Left ventricle myocardium inferior (tissue), 1 donor: Measurements from ENCODE around the gene MGLL. TPM values are rescaled to one million over a fixed set of nuclear protein-coding genes. Genes with fewer than 3 reads are reported as not detected.

Experiments
- DNase-seq: peaks from one replicate; pipeline ENCODE4 v3.0.0-alpha.2; 2020
- H3K27ac ChIP-seq: fragments of 200-600 bp; replicated peaks from 2 replicates; pipeline ENCODE4 v1.8.0; 2021
- H3K27me3 ChIP-seq: fragments of 200-600 bp; 2 replicates; pipeline ENCODE4 v1.8.0; 2021; ENCODE audit warnings: low read depth
- H3K36me3 ChIP-seq: fragments of 200-600 bp; 2 replicates; pipeline ENCODE4 v1.8.0; 2021
- H3K4me1 ChIP-seq: fragments of 200-600 bp; 2 replicates; pipeline ENCODE4 v1.8.0; 2021
- H3K4me3 ChIP-seq: fragments of 200-600 bp; 2 replicates; pipeline ENCODE4 v1.8.0; 2021; ENCODE audit warnings: mild to moderate bottlenecking, moderate library complexity
- H3K9me3 ChIP-seq: fragments of 200-600 bp; replicated peaks from 2 replicates; pipeline ENCODE4 v1.8.0; 2021
- CTCF ChIP-seq: fragments of 200-600 bp; IDR thresholded peaks from 2 replicates; pipeline ENCODE4 v1.8.0; 2021; ENCODE audit warnings: antibody characterized with exemption, mild to moderate bottlenecking, borderline replicate concordance
- intact Hi-C: fragments of 100-400 bp; cut with micrococcal nuclease; formaldehyde crosslinking; loops from one replicate; pipeline ENCODE4 v1.11.0; 2022
- total RNA-seq: library from RNA; stranded (reverse); fragmentation: NEBNext Ultra II Directional; extraction: Animal tissue kit (Norgen Biotek cat#: 25700); gene quantifications from one replicate; pipeline ENCODE4 v1.2.1, GENCODE V29; 2021
- donor health status: DM: no; HTN: yes; CAD: no; lungs with severe emphysema.

The MGLL gene
- total RNA-seq, 1 donor from 2014 or later = 67.0 TPM

- Histone ChIP-seq H3K4me3 (peak overlapping the region; percentile 11), H3K27me3 (no peaks in the 10 kb centered on the region), H3K4me1 (peaks cover 89% of the 10 kb centered on the region), H3K9me3 (no peaks in the 10 kb centered on the region), H3K27ac (peak overlapping the region; percentile 96), H3K36me3 (no peaks in the 10 kb centered on the region)
- TF ChIP-seq CTCF = peak; percentile 29
- intact Hi-C loops = loop anchor here (5.0 to 10.0 kb wide), 2 partner anchors 53 to 74 kb away; partner anchors contain the start of gene MGLL
- DNase-seq = peak; percentile 76
Observed at GRCh38 chr3:127747751-127748521, 74.4 kb downstream of the MGLL start.

- H3K9me3 ChIP-seq = no peaks in the 10 kb centered on the region
- peak overlapping the region; percentile 96 for H3K27ac ChIP-seq
- H3K4me1 ChIP-seq = peaks cover 98% of the 10 kb centered on the region
- no peaks in the 10 kb centered on the region for H3K27me3 ChIP-seq
- intact Hi-C loops = loop anchor here (5.0 to 10.0 kb wide), 2 partner anchors 52 to 75 kb away; partner anchors contain the start of gene MGLL
- H3K36me3 ChIP-seq = no peaks in the 10 kb centered on the region
- no peak overlapping the region for H3K4me3 ChIP-seq
- no peak for DNase-seq
- TF ChIP-seq CTCF = no peak
Observed at GRCh38 chr3:127747066-127747465, 75.2 kb downstream of the MGLL start.

- peak; percentile 48 for DNase-seq
- Histone ChIP-seq H3K36me3 (no peaks in the 10 kb centered on the region), H3K27ac (peak overlapping the region; percentile 96), H3K27me3 (no peaks in the 10 kb centered on the region), H3K4me3 (no peak overlapping the region), H3K9me3 (no peaks in the 10 kb centered on the region), H3K4me1 (peaks cover 100% of the 10 kb centered on the region)
- peak; percentile 57 for TF ChIP-seq CTCF
- intact Hi-C loops = loop anchor here (5.0 to 10.0 kb wide), 2 partner anchors 52 to 76 kb away; partner anchors contain the start of gene MGLL
Observed at GRCh38 chr3:127746400-127747057, 75.8 kb downstream of the MGLL start.

GRCh38 chr3:127745656-127746399, 76.5 kb downstream of the MGLL start:
- no peaks in the 10 kb centered on the region for H3K9me3 ChIP-seq
- no peaks in the 10 kb centered on the region for H3K27me3 ChIP-seq
- H3K4me3 ChIP-seq = no peak overlapping the region
- no peaks in the 10 kb centered on the region for H3K36me3 ChIP-seq
- peaks cover 100% of the 10 kb centered on the region for H3K4me1 ChIP-seq
- intact Hi-C loops = loop anchor here (5.0 to 10.0 kb wide), 2 partner anchors 51 to 76 kb away; partner anchors contain the start of gene MGLL
- peak overlapping the region; percentile 96 for H3K27ac ChIP-seq
- DNase-seq = no peak
- no peak for TF ChIP-seq CTCF

- H3K27me3 ChIP-seq = no peaks in the 10 kb centered on the region
- intact Hi-C loops = loop anchor here (5.0 to 10.0 kb wide), 2 partner anchors 50 to 77 kb away; partner anchors contain the start of gene MGLL
- peaks cover 100% of the 10 kb centered on the region for H3K4me1 ChIP-seq
- TF ChIP-seq CTCF = no peak
- no peaks in the 10 kb centered on the region for H3K9me3 ChIP-seq
- H3K27ac ChIP-seq = peak overlapping the region; percentile 96
- H3K4me3 ChIP-seq = peak overlapping the region; percentile 0
- no peak for DNase-seq
- H3K36me3 ChIP-seq = no peaks in the 10 kb centered on the region
Observed at GRCh38 chr3:127744875-127745274, 77.4 kb downstream of the MGLL start.
